ENCODE data around the gene RNF44. TPM values are rescaled to one million over a fixed set of nuclear protein-coding genes. Genes with fewer than 3 reads are reported as not detected.

The RNF44 gene
- total and polyA plus RNA-seq, 2 of the 4 experiments (the other 2 are of a cell fraction): 0.54 to 12.4 TPM

GRCh38 chr5:176528761-176529115 lies 8.5 kb downstream of the RNF44 start:
- in situ Hi-C loops (cut with MboI; ENCODE audit: low sequenced_read_pairs) (no loop called here), dilution Hi-C loops (cut with HindIII; ENCODE audit: low sequenced_read_pairs, unreplicated experiment) (no loop called here), intact Hi-C loops (cut with micrococcal nuclease) (no loop called here)
- ChIA-PET CTCF (no interaction called here), POLR2A (ENCODE audit: unreplicated experiment) (no interaction called here)
- Histone ChIP-seq H4K91ac (ENCODE audit: insufficient read depth, low read depth, low read length) (no peak overlapping the region), H3K4me3 (ENCODE audit: insufficient read depth, low read depth, low read length) (no peak overlapping the region), H3K14ac (replicated peaks; ENCODE audit: low read depth, low read length) (no peak overlapping the region), H3K18ac (ENCODE audit: low read depth, low read length) (no peak overlapping the region), H3K79me1 (ENCODE audit: low read depth in 1 of 2, low read length in 2 of 2) (peaks cover 3 to 23% of the 10 kb centered on the region in 2 experiments; a peak in 3 of 4 replicates), H3K27me3 (ENCODE audit: control insufficient read depth, insufficient read depth, low read length) (no peaks in the 10 kb centered on the region), H3K23ac (ENCODE audit: low read depth, low read length) (no peak overlapping the region), H4K5ac (ENCODE audit: low read depth, low read length) (no peak overlapping the region), H4K8ac (ENCODE audit: low read depth in 2 of 2, low read length in 2 of 2) (no peak overlapping the region), H2BK20ac (ENCODE audit: low read depth, low read length) (no peak overlapping the region), H2BK120ac (ENCODE audit: low read depth, low read length) (no peak overlapping the region), H2AFZ (replicated peaks; ENCODE audit: low read length, poor library complexity) (no peak overlapping the region), H2AK5ac (ENCODE audit: low read depth, low read length) (no peak overlapping the region), H3K9ac (ENCODE audit: low read depth, low read length) (no peak overlapping the region), H2AK9ac (replicated peaks; ENCODE audit: low read depth, low read length, poor library complexity) (no peak overlapping the region), H3K4me2 (ENCODE audit: low read depth, low read length) (no peak overlapping the region), H2BK5ac (ENCODE audit: low read depth, low read length, poor library complexity, severe bottlenecking) (no peak overlapping the region), H3K9me1 (ENCODE audit: insufficient read depth, low read length) (peaks cover 2% of the 10 kb centered on the region; the same call in 1 of the 2 replicates), H3K4ac (ENCODE audit: low read depth, low read length) (no peak overlapping the region), H2BK15ac (ENCODE audit: low read depth, low read length) (no peak overlapping the region), H3K4me1 (ENCODE audit: control insufficient read depth, insufficient read depth, low read length) (peaks cover 5% of the 10 kb centered on the region), H3K56ac (ENCODE audit: extremely low read depth, insufficient read depth, low read length) (no peak overlapping the region), H3K36me3 (ENCODE audit: control insufficient read depth, insufficient read depth, low read length) (peaks cover 43% of the 10 kb centered on the region), H3K9me3 (ENCODE audit: control insufficient read depth, insufficient read depth, low read length) (no peaks in the 10 kb centered on the region), H3K27ac (ENCODE audit: insufficient read depth, low read length) (no peak overlapping the region), H4K20me1 (ENCODE audit: insufficient read depth, low read length) (peaks cover 10% of the 10 kb centered on the region)
- BruUV-seq (replicated peaks): no TSS peak
- WGBS, 2 experiments (ENCODE audit: extremely low coverage in 2 of 2, insufficient read length in 1 of 2): 80% methylated on average over 7 of the region's 17 CpGs; no CpG with 5 or more reads in 1 of the 2 experiments
- TF ChIP-seq ELK1 (IDR thresholded peaks at IDR 0.05; ENCODE audit: borderline replicate concordance, low read depth, low read length) (no peak), CHD1 (IDR thresholded peaks at IDR 0.05; ENCODE audit: low read depth, low read length) (no peak), RAD21 (IDR thresholded peaks at IDR 0.05; ENCODE audit: low read length) (no peak), NFE2L2 (IDR thresholded peaks at IDR 0.05; ENCODE audit: low read depth, low read length) (no peak), MAFK (IDR thresholded peaks at IDR 0.05; ENCODE audit: low read depth, low read length) (no peak), FOS (IDR thresholded peaks at IDR 0.05; ENCODE audit: low read depth, low read length) (no peak), POLR2A (IDR thresholded peaks at IDR 0.05; ENCODE audit: low read depth, low read length) (no peak), MAZ (IDR thresholded peaks at IDR 0.05; ENCODE audit: borderline replicate concordance, low read depth, low read length) (no peak), MXI1 (IDR thresholded peaks at IDR 0.05; ENCODE audit: borderline replicate concordance, low read depth, low read length) (no peak), CTCF (conservative IDR thresholded peaks at IDR 0.05; ENCODE audit: low read depth, low read length) (no peak), BHLHE40 (IDR thresholded peaks at IDR 0.05; ENCODE audit: low read depth, low read length) (no peak), RCOR1 (IDR thresholded peaks at IDR 0.05; ENCODE audit: insufficient replicate concordance, low read length) (no peak)
- DNase-seq (no peak), ATAC-seq (ENCODE audit: low read depth) (no peak)

All from IMR-90 (cell line).